ENCODE data around the gene SUPT6H.

DNA sequence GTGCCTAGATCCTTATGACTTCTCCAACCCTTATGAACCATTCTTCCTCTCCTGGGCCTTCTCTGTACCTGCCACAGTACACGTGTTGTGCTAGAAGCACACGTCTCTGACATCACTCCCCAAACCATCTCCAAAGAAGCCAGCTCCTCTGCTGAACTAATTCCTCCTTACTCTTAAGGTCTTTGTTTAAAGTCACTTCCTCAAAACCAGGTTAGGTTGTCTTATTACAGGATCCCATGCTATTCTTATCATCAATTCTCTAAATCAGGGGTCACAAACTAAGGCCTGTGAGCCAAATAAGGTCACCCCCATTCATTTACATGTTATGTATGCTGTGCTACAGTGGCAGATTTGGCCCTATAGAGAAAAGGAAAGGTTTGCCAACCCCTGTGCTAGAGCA, 4.0 kb downstream of the SUPT6H start:
- TF ChIP-seq, protein P1, sequence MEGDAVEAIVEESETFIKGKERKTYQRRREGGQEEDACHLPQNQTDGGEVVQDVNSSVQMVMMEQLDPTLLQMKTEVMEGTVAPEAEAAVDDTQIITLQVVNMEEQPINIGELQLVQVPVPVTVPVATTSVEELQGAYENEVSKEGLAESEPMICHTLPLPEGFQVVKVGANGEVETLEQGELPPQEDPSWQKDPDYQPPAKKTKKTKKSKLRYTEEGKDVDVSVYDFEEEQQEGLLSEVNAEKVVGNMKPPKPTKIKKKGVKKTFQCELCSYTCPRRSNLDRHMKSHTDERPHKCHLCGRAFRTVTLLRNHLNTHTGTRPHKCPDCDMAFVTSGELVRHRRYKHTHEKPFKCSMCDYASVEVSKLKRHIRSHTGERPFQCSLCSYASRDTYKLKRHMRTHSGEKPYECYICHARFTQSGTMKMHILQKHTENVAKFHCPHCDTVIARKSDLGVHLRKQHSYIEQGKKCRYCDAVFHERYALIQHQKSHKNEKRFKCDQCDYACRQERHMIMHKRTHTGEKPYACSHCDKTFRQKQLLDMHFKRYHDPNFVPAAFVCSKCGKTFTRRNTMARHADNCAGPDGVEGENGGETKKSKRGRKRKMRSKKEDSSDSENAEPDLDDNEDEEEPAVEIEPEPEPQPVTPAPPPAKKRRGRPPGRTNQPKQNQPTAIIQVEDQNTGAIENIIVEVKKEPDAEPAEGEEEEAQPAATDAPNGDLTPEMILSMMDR (IDR thresholded peaks at IDR 0.05), result no peak
- TF ChIP-seq EP300 (IDR thresholded peaks at IDR 0.05) (no peak), POLR2A (IDR thresholded peaks at IDR 0.05) (no peak), POLR2AphosphoS5 (IDR thresholded peaks at IDR 0.05) (no peak)

Data from stomach (tissue), 4 donors.